Erythroblast (primary cell): ENCODE results near the gene SLC39A11.

Source experiments
- DNase-seq, 2 experiments: peaks; one replicate each; lab custom pipeline; 2025; lab: John Stamatoyannopoulos, UW
- GATA1 ChIP-seq: IDR thresholded peaks from 2 replicates; pipeline ENCODE4 v1.6.1; 2011; ENCODE audit warnings: low read depth, mild to moderate bottlenecking, control low read depth, low read length, moderate library complexity
- POLR2A ChIP-seq: IDR thresholded peaks from 2 replicates; pipeline ENCODE4 v1.6.1; 2011; ENCODE audit warnings: mild to moderate bottlenecking, low read length

Gene SLC39A11

DNA sequence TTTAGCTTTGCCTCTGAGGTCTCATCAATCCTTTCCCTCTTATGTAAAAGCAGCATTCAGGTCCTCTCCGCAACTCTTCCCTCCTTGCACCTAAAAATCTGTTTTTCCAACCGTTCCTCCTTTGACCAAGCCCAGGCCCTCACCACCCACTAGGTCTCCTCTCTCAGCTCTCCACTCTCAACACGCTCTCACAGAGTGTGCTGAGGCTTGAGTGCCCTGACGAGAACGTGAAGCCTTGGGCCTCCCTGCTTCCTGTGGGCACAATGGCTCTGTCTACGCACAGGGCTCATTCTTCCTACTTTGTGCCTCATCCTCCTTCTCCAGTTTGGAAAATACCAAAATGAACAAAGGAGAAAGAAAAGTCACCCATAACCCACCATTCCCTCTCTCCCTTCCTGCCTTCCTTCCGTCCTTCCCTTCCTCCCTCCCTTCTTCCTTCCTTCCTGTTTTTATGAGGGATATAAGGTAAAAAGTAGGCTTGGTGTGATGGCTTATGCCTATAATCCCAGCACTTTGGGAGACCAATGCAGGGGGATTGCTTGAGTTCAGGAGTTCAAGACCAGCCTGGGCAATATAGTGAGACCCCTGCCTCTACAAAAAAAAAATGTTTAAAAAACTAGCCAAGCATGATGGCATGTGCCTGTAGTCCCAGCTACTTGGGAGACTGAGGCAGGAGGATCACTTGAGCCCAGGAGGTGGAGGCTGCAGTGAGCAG is 31.3 kb upstream of the SLC39A11 start:
- TF ChIP-seq POLR2A (no peak), GATA1 (no peak)
- DNase-seq, result no peak

DNA sequence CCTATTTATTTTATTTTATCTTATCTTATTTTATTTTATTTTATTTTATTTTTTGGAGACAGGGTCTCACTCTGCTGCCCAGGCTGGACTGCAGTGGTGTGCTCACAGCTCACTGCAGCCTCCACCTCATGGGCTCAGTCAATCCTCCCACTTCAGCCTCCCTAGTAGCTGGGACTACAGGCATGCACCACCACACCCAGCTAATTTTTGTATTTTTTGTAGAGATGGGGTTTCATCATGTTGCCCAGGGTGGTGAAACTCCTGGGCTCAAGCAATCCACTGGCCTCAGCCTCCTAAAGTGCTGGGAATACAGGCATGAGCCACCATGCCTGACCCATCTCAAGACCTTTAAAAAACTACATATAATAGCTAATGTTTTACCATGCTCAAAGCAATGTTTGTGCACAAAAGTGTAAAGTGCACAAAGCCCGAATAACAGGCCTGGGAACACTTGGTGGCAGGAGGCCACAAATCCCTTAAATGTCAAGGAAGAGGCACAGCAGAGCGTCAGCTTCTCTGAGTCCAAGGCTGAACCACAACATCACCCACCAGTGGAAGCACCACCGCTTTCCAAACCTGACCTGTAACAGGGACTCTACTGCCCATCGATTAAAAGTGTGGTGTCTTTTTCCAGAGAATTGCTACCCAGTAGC is 30.6 kb upstream of the SLC39A11 start:
- DNase-seq, result no peak
- no peak for TF ChIP-seq POLR2A
- no peak for TF ChIP-seq GATA1

DNA sequence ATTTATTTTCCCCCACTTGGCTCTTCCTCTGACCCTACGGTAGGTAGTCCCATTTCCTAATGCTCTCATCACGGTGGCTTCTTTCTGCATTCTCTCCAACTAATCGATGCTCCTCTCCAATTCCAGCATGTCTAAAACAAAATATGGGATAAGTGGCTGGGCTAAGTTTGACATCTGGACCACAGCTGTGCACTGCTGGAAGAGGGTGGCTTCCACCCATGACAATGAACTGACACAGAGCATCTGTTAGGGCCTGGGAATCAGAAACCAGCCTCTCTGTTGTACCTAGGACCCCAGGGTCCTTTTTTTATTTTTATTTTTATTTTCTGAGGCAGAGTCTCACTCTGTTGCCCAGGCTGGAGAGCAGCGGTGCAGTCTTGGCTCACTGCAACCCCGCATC is 29.0 kb upstream of the SLC39A11 start:
- no peak for TF ChIP-seq GATA1
- no peak for TF ChIP-seq POLR2A
- DNase-seq, result no peak

DNA sequence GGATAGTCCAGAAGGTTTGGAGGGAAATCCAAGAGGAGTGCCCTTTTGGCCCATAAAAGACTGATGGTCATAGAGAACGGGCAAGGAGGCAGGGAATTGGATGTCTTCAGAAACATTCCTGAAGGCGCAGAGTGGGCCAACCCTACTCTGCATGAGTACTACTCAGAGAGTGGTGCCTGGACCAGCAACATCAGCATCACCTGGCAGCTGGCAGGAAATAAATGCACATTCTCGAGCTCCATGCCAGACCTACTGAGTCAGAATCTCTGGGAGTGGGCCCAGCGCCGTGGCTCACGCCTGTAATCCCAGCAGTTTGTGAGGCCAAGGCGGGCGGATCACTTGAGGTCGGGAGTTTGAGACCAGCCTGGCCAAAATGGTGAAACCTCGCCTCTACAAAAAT is 27.1 kb upstream of the SLC39A11 start:
- DNase-seq, result no peak
- TF ChIP-seq POLR2A, result no peak
- TF ChIP-seq GATA1, result no peak

DNA sequence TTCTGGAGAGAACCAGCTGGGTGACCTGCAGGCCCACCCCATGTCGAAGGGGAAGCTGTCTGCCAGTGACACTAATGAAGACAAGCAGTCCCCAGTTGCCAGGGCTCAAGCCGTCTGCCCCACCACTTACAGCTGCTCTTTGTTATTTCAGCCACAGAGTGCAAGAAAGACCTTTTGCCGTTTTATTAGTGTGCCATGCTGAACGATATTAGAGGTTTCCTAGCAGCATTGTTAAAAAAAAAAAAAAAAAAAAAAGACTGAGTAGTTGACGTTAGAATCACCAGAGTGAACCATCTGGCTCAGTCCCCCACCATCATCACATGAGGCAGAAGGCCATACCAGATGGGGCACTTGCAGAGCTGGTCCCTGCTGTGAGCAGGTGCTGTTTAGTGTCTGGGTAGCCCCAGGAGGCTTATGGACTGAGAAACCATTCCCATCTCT is 26.5 kb upstream of the SLC39A11 start:
- TF ChIP-seq GATA1 (no peak), POLR2A (no peak)
- DNase-seq, result no peak

DNA sequence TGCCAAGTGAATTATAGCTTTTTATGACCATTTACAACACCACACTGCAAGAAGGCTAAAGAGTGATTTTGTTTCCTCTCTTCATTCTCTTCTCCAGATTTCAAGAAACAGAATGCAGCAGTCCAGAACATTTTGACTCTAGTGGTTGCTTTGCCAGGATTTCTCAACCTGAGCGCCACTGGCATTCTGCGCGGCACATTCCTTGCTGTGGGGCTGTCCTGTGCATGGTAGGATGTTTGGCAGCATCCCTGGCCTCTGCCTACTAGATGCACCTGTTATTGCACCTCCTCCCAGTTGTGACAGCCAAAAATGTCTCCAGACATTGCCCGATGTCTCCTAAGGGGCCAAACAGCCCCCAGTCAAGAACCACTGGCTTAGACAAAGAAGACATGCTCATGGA is 25.7 kb upstream of the SLC39A11 start:
- no peak for DNase-seq
- TF ChIP-seq POLR2A, result no peak
- no peak for TF ChIP-seq GATA1

DNA sequence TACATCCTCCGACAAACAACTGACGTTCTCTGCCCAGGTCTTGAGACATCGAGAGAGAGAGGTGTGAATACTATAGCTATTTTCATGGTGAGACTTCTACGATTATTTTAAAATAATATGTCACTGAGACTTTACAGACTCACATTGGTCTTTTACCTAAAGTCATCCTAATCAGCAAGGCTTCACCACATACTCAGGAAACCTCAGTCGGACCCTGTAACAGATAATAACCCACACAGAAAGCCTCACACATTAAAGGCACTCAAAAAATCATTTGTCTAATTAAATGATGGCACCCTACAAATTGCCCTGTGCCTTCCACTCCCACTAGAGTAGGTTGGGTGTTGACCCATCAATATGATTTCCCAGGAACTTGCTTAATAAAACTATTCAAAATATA is 19.8 kb upstream of the SLC39A11 start:
- no peak for DNase-seq
- TF ChIP-seq GATA1, result no peak

DNA sequence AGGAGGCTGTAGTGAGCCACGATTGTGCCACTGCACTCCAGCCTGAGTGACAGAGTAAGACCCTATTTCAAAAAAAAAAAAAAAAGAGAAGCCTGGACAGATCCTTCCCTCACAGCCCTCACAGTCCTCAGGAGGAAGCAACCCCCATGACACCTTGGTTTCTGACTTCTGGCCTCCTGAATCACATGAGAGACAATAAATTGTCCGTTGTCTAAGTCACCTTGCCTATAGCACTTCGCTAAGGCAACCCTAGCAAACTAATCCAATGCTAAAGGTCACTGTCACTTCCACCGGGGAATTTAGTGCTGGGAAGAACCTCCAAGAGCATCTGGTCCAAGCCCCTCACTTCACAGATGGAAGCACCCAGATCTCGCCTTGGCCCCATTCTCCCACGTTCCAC is 18.9 kb upstream of the SLC39A11 start:
- no peak for TF ChIP-seq POLR2A
- TF ChIP-seq GATA1, result no peak
- DNase-seq, result no peak

DNA sequence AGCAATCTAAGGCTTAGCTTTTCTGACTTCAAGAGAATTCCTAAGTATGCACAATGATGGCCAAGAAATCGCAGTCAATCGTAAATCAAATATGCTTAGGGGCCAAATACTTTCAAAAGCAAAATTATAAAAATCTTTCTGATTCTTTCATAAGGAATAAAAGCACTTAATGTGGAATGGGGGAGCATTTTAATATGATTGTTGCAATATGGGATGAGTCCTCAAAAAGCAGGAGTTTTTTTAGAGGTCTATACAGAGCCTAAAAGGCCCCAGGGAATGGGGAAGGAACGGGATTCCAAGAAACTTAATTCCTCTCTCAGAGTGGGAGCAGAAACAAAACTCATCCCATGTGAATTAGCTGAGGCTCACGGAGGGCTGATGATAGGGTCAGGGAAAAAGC is 14.7 kb upstream of the SLC39A11 start:
- no peak for DNase-seq
- no peak for TF ChIP-seq POLR2A
- TF ChIP-seq GATA1, result no peak

DNA sequence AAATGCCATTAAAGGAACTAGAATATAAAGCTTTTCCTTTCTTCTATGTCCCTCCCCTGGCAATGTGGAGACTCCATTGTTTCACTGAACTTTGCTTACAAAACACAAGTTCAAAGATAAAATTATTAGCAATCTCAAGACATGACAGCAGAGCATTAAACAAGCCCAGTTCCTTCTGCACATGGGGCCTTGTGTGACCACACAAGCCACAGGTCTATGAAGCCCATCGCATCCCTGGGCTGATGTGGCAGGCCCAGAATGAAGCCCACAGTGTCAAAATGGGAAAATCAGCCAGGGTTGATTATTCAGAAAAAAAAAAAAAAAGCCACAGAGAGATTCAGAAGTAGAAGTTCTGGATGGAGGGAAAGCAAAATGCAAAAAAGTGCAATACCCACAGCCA is 12.9 kb upstream of the SLC39A11 start:
- no peak for DNase-seq
- TF ChIP-seq POLR2A (no peak), GATA1 (no peak)

DNA sequence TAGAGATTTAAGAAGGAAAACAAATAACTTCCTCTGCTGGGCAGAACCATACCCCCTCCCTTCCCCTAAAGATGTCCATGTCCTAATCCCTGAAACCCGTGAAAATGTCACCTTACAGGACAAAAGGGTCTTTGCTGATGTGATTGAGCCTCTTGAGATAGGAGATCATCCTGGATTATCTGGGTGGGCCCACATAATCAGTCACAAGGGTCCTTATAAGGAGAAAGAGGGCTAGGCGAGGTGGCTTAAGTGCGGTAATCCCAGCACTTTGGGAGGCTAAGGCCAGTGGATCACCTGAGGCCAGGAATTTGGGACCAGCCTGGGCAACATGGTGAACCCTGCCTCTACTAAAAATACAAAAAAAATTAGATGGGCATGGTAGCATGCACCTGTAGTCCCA is 12.0 kb upstream of the SLC39A11 start:
- TF ChIP-seq POLR2A, result no peak
- DNase-seq, result no peak

DNA sequence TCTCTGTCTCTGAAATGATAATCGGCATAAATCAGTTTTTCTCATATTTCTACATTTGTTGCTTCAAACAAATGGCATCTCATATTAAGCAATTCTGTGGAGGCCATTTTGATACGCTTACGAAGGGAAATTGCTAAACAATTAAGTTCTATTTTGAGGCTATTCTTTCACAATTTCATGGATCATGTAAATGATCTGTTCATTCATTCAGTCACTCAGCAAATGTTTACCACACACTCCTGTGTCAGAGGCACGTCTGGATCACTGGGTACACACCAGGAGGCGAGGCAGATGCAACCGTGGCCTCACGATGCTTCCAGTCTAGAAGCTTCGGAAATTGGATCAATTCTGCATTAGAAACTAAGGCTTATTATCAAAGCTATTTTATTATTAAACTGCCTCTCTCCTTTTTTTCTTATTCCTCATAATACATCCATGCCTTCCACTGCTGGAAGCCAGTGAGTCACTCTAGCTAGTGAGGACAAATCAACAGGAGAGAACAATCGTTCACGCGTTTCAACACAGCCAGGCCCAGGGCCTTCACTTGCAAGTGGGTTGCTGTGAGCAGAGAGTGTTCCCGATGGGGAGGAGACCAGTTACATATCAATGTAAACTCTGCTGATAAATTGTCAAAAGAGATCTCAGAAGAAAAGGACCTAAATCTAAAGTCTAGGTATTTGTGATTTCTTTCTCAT is 11.3 kb upstream of the SLC39A11 start:
- TF ChIP-seq GATA1, result no peak
- no peak for TF ChIP-seq POLR2A
- no peak for DNase-seq

DNA sequence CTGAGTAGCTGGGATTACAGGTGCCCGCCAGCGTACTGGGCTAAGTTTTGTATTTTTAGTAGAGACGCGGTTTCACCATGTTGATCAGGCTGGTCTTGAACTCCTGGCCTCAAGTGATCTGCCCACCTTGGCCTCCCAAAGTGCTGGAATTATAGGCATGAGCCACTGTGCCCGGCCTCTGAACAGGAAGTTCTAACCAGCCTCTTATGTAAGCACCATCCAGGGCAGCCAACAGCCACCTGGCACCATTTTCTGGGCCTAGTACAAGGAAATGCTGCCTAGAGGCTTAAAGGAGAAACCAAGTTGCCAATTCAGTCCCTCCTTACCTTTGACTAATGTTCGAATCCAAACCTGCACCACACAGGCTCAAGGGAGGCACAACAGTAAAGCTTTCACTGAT is 8.5 kb upstream of the SLC39A11 start:
- no peak for DNase-seq
- TF ChIP-seq GATA1 (no peak), POLR2A (no peak)

DNA sequence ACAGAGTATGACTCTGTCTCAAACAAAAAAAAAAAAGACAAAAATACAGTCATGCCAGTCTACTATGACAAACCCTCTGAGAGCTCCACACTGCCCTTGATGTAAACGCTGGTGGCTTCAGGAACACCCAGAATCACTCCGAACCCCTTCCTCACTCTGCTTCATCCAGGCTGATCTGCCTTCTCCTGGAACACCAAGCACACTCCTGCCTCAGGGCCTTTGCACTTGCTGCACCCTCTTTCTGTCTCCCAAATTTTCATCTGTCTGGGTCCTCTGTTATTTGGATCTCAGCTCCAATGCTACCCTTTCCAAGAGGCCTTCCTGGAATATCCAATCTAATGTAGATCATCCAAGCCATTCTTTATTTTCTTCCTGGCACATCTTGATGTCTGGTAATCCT is 7.9 kb upstream of the SLC39A11 start:
- no peak for DNase-seq
- no peak for TF ChIP-seq GATA1
- TF ChIP-seq POLR2A, result no peak
